ENCODE results near the gene POLR2E. TPM values are rescaled to one million over a fixed set of nuclear protein-coding genes. Genes with fewer than 3 reads are reported as not detected.

Gene POLR2E
- polyA plus RNA-seq, 4 donors = 122 to 189 (median 142) TPM

DNA sequence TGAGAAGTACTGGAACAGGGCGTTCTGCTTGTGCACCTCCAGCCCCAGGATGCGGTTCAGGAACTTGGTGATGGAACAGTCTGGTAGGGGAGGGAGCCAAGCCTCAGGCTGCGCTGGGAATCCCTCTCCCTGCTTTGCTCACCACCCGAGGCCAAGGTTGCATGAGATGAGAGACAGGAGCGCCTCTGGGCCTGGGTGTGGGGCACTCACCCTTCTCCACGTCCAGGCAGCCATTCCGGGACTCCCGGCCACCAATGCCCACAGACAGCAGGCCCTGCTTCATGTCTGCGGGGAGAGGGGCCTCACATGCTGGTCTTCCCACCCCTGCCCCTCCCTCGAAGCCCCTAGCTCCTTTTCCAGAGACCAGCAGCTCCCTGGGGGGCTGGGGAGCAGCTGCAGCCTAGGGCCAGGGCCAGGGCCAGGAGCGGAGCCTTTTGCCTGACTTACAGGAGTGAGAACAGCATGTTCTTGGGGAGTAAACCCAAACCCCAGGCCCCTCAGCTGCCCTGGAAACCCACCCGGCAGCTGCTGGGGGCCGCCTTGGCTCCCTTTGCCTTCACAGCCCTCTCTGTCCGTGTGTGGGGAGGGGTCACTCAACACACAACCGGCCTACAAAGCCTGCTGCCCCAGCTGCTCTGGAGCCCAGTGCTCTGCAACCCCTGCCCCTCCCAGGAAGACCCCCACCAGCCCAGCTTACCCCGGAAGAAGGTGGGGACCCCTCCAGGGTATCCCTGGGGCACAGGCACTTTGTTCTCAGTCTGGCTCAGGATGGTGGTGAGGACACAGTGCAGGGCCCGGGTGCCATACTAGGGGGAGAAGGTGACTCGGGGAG is 15.8 kb upstream of the POLR2E start:
- H3K36me3 ChIP-seq (ENCODE audit: control insufficient read depth in 3 of 3, insufficient read depth in 2 of 3, low read depth in 1 of 3, low read length in 3 of 3) = peaks cover 15 to 87% (median 41%) of the 10 kb centered on the region in 3 donors
- 81 to 87% (median 85%) methylated on average over 17 to 18 of the region's 18 CpGs for WGBS, 3 donors

DNA sequence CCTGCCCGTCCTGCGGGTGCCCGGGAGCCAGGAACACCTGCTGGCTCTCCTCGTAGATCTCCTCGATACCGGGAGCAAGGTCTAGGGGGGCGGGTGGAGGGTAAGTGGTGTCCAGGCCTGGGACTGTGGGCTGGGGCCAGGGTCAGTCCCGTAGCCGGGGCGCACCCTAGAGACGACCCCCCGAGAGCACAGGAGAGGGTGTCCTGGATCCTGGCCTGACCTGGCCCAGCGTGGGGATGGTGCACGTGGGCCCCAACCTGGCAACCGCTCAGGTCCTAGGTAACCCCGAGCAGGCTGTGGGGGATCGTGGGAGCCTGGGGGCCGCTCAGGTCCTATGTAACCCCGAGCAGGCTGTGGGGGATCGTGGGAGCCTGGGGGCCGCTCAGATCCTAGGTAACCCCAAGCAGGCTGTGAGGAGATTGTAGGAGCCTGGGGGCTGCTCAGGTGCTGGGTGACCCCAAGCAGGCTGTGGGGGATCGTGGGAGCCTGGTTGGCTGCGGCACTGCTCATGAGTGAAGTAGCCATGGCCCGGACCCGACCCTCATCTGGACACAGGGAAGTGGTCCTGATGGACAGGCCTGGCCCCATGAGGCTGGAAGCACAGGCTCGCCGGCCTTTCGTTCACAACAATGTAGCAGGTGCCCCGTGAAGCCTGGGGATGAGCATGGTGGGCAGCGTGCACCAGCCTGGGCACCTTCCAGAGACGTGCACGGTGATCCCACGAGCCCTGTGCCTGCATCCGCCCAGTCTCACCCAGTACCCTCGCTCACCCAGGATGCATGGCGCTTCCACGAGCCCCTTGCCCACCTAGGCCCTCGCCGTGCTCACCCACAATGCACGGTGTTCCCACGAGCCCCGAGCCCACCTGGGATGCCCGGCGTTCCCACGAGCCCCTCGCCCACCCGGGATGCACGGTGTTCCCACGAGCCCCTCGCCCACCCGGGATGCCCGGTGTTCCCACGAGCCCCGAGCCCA is 14.8 kb upstream of the POLR2E start:
- no peak for FAIRE-seq
- Histone ChIP-seq H3K36me3 (ENCODE audit: control insufficient read depth in 3 of 3, insufficient read depth in 2 of 3, low read depth in 1 of 3, low read length in 3 of 3) (peaks cover 14 to 89% (median 37%) of the 10 kb centered on the region in 3 donors), H3K4me3 (ENCODE audit: low read depth in 1 of 3, low read length in 3 of 3) (no peak overlapping the region), H3K4me1 (ENCODE audit: control insufficient read depth in 3 of 3, insufficient read depth in 2 of 3, low read depth in 1 of 3, low read length in 2 of 3) (peaks cover 0 to 46% (median 6%) of the 10 kb centered on the region in 3 donors), H3K9me3 (ENCODE audit: control insufficient read depth in 2 of 2, insufficient read depth in 1 of 2, low read depth in 1 of 2, low read length in 1 of 2) (no peaks in the 10 kb centered on the region), H3K27ac (ENCODE audit: low read depth in 1 of 3, low read length in 2 of 3) (no peak overlapping the region), H3K27me3 (ENCODE audit: control insufficient read depth in 3 of 3, insufficient read depth in 3 of 3, low read length in 3 of 3) (no peaks in the 10 kb centered on the region)
- DNase-seq = no peak
- WGBS, 3 donors = 91 to 94% (median 91%) methylated on average over 50 to 54 of the region's 54 CpGs

More for the DNA sequence above, 15.8 kb upstream of the POLR2E start:
- Histone ChIP-seq H3K27me3 (ENCODE audit: control insufficient read depth in 3 of 3, insufficient read depth in 3 of 3, low read length in 3 of 3) (no peaks in the 10 kb centered on the region), H3K4me1 (ENCODE audit: control insufficient read depth in 3 of 3, insufficient read depth in 2 of 3, low read depth in 1 of 3, low read length in 2 of 3) (peaks cover 0 to 35% (median 3%) of the 10 kb centered on the region in 3 donors), H3K4me3 (ENCODE audit: low read depth in 1 of 3, low read length in 3 of 3) (no peak overlapping the region), H3K27ac (ENCODE audit: low read depth in 1 of 3, low read length in 2 of 3) (no peak overlapping the region), H3K9me3 (ENCODE audit: control insufficient read depth in 2 of 2, insufficient read depth in 1 of 2, low read depth in 1 of 2, low read length in 1 of 2) (no peaks in the 10 kb centered on the region)
- FAIRE-seq (no peak), DNase-seq (no peak)

DNA sequence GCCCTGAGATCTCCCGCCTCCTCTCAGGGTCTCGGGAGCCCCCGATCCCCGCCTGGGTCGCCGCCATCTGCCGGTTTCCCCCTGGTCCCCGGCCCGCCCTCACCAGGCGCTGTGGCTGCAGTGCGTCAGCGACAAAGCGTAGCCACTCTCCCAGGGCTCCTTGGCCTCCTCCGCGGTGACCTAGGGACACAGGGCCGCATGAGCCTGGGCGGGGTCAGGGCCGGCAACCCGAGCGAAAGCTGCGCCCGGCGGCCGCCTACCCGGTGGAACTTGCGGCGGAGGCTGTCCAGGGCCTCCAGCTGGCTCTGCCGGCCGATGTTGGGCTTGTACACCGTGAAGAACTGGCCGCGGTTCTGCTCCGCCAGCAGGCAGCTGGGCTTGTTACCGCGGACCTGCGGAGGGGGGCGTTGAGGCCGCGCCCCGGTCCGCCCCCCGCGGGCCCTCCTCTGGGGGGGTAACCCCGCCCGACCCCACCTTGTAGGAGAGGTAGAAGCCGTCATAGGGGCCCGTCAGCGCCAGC is 13.9 kb upstream of the POLR2E start:
- H3K27me3 ChIP-seq (ENCODE audit: control insufficient read depth in 3 of 3, insufficient read depth in 3 of 3, low read length in 3 of 3) = no peaks in the 10 kb centered on the region
- H3K36me3 ChIP-seq (ENCODE audit: control insufficient read depth in 3 of 3, insufficient read depth in 2 of 3, low read depth in 1 of 3, low read length in 3 of 3) = peaks cover 14 to 84% (median 35%) of the 10 kb centered on the region in 3 donors
- H3K9me3 ChIP-seq (ENCODE audit: control insufficient read depth in 2 of 2, insufficient read depth in 1 of 2, low read depth in 1 of 2, low read length in 1 of 2) = no peaks in the 10 kb centered on the region
- DNase-seq (no peak), FAIRE-seq (no peak)
- WGBS, 3 donors = 85 to 91% (median 90%) methylated on average over 43 to 48 of the region's 48 CpGs
- no peak overlapping the region for H3K27ac ChIP-seq (ENCODE audit: low read depth in 1 of 3, low read length in 2 of 3)
- H3K4me1 ChIP-seq (ENCODE audit: control insufficient read depth in 3 of 3, insufficient read depth in 2 of 3, low read depth in 1 of 3, low read length in 2 of 3) = peaks cover 0 to 45% (median 6%) of the 10 kb centered on the region in 3 donors
- H3K4me3 ChIP-seq (ENCODE audit: low read depth in 1 of 3, low read length in 3 of 3) = no peak overlapping the region

DNA sequence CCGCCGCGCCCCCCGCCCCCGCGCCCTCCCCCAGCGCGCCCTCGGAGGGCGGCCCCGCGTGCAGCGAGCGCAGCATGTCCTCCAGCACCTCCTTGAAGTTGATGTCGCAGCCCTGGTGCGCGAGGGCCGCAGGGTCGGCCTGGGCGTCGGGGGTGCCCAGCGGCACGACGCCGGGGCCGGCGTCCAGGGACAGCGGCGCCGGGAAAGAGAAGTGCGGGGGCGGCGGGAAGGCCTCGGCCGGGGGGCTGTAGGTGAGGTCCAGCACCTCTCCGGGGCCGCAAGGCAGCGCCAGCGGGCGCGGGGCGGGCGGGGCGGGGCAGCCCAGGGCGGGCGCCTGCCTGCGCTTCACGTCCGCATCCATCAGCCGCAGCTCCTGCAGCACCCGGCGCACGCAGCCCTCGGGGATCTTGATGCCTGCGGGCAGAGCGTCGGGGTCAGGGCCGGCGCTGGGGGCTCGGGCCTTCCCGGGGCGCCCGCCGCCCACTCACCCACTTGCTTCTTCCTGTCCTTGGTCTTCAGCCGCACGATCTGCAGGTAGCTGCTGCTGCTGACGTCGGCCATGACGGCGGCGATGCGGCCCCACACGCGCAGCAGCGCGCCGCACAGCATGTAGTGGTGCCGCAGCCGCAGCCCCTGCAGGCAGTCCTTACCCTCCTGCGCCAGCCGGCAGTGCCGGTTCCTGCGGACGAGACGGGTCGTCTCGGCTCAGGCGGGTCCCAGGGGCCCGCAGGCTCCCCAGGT is 13.3 kb upstream of the POLR2E start:
- peaks cover 14 to 77% (median 32%) of the 10 kb centered on the region in 3 donors for H3K36me3 ChIP-seq (ENCODE audit: control insufficient read depth in 3 of 3, insufficient read depth in 2 of 3, low read depth in 1 of 3, low read length in 3 of 3)
- H3K27ac ChIP-seq (ENCODE audit: low read depth in 1 of 3, low read length in 2 of 3) = no peak overlapping the region
- peaks cover 0 to 40% (median 4%) of the 10 kb centered on the region in 3 donors for H3K4me1 ChIP-seq (ENCODE audit: control insufficient read depth in 3 of 3, insufficient read depth in 2 of 3, low read depth in 1 of 3, low read length in 2 of 3)
- H3K4me3 ChIP-seq (ENCODE audit: low read depth in 1 of 3, low read length in 3 of 3) = no peak overlapping the region
- WGBS, 3 donors = 94 to 95% (median 95%) methylated on average over 74 to 89 of the region's 89 CpGs
- H3K27me3 ChIP-seq (ENCODE audit: control insufficient read depth in 3 of 3, insufficient read depth in 3 of 3, low read length in 3 of 3) = no peaks in the 10 kb centered on the region
- no peak for DNase-seq
- no peaks in the 10 kb centered on the region for H3K9me3 ChIP-seq (ENCODE audit: control insufficient read depth in 2 of 2, insufficient read depth in 1 of 2, low read depth in 1 of 2, low read length in 1 of 2)
- no peak for FAIRE-seq

DNA sequence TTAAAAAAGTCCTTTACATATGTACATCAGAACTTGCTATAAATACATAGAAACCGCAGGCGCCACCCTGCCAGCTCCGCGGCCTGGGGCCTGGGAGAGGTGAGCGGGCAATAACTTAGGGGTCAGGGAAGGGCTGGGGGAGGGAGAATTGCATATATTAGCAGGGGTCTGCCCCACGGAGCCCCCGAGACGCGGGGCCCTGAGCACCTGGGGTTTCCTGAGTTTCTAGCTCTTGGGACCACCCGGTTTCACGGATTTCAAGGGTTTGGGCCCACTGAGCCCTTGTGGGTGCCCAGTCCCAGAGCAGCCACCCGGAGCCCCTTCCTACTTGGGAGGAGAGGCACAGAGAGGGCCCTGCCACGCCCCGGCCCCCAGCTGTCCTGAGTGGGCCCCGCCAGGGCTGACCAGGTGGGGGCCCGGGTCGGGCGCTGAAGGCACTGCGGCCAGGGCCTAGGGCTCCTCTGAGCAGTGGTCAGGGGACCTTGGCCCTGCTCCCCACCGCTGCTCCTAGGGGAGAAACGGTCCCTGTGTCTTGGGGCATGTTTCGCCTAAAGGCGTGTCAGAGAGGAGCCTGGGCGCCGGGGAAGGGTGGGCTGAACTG is 12.6 kb upstream of the POLR2E start:
- Histone ChIP-seq H3K27ac (ENCODE audit: low read depth in 1 of 3, low read length in 2 of 3) (no peak overlapping the region), H3K27me3 (ENCODE audit: control insufficient read depth in 3 of 3, insufficient read depth in 3 of 3, low read length in 3 of 3) (no peaks in the 10 kb centered on the region), H3K36me3 (ENCODE audit: control insufficient read depth in 3 of 3, insufficient read depth in 2 of 3, low read depth in 1 of 3, low read length in 3 of 3) (peaks cover 14 to 72% (median 32%) of the 10 kb centered on the region in 3 donors), H3K4me3 (ENCODE audit: low read depth in 1 of 3, low read length in 3 of 3) (no peak overlapping the region), H3K9me3 (ENCODE audit: control insufficient read depth in 2 of 2, insufficient read depth in 1 of 2, low read depth in 1 of 2, low read length in 1 of 2) (no peaks in the 10 kb centered on the region), H3K4me1 (ENCODE audit: control insufficient read depth in 3 of 3, insufficient read depth in 2 of 3, low read depth in 1 of 3, low read length in 2 of 3) (peaks cover 0 to 41% (median 6%) of the 10 kb centered on the region in 3 donors)
- no peak for FAIRE-seq
- 87 to 90% (median 89%) methylated on average over 21 to 25 of the region's 25 CpGs for WGBS, 3 donors
- no peak for DNase-seq

DNA sequence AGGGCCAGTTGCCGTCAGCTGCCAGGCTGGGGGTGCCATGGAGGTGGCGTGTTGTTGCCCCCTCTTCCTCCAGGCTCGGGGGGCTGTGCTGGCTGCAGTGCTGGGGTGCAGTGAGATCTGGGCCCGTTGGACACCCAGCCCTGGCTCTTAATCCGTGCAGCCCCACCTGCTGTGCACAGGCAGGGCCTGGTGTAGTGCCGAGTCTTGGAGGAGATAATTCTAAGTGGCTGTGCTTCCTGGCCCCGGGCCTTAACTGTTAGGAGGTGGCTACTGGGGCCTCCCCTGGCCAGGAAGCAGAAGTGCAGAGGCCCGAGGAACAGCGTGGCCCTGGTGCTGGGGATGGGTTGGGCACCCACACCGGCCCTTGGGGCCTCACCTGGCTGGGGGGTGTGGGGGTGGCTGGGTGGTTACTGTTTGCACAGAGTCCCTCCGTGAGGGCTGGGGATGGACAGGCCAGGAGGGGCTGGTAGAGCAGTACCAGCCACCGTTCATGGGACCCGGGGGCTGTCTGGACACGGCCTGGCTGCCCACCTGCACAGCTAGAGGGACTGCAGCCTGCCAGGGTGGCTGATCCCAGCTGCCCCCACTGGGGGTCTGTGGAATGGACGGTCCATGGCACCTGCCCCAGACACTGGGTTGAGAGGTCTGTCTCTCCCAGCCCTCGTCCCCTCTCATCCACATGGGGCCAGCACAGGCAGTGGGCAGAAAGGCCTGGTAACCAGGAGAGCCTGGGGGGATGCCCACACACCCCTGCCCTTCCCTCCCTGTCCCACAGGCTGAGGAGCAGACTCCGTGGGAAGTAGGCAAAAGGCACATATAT is 11.9 kb upstream of the POLR2E start:
- H3K27me3 ChIP-seq (ENCODE audit: control insufficient read depth in 3 of 3, insufficient read depth in 3 of 3, low read length in 3 of 3) = no peaks in the 10 kb centered on the region
- H3K9me3 ChIP-seq (ENCODE audit: control insufficient read depth in 2 of 2, insufficient read depth in 1 of 2, low read depth in 1 of 2, low read length in 1 of 2) = no peaks in the 10 kb centered on the region
- no peak for FAIRE-seq
- no peak for DNase-seq
- H3K4me1 ChIP-seq (ENCODE audit: control insufficient read depth in 3 of 3, insufficient read depth in 2 of 3, low read depth in 1 of 3, low read length in 2 of 3) = peaks cover 0 to 42% (median 9%) of the 10 kb centered on the region in 3 donors
- H3K36me3 ChIP-seq (ENCODE audit: control insufficient read depth in 3 of 3, insufficient read depth in 2 of 3, low read depth in 1 of 3, low read length in 3 of 3) = peaks cover 14 to 66% (median 26%) of the 10 kb centered on the region in 3 donors
- H3K4me3 ChIP-seq (ENCODE audit: low read depth in 1 of 3, low read length in 3 of 3) = no peak overlapping the region
- WGBS, 3 donors = 50 to 67% (median 62%) methylated on average over 17 of the region's 17 CpGs
- no peak overlapping the region for H3K27ac ChIP-seq (ENCODE audit: low read depth in 1 of 3, low read length in 2 of 3)

Measured in small intestine (tissue), 7 donors.